Epithelial cell of proximal tubule (primary cell): ENCODE data around the gene P2RY14. TPM values are rescaled to one million over a fixed set of nuclear protein-coding genes. Genes with fewer than 3 reads are reported as not detected.

ENCODE experiments used
- DNase-seq: peaks from one replicate; pipeline ENCODE4 v3.0.0-alpha.2; 2011; ENCODE audit warnings: low read depth
- H3K4me3 ChIP-seq: 2 replicates; pipeline ENCODE4 v1.5.1; 2011; ENCODE audit warnings: low read depth, mild to moderate bottlenecking, low read length
- total RNA-seq: library from RNA; depleted of rRNA; stranded (reverse); fragments of >200 nt; gene quantifications from 2 replicates; pipeline ENCODE4 v1.2.3, GENCODE V29; 2015
- TF ChIP-seq, protein P1 (sequence below): conservative IDR thresholded peaks from 2 replicates; pipeline ENCODE4 v1.5.1; 2012; ENCODE audit warnings: low read depth, mild to moderate bottlenecking, low read length

The P2RY14 gene
- total RNA-seq, 1 donor from 2014 or later = not detected

DNA sequence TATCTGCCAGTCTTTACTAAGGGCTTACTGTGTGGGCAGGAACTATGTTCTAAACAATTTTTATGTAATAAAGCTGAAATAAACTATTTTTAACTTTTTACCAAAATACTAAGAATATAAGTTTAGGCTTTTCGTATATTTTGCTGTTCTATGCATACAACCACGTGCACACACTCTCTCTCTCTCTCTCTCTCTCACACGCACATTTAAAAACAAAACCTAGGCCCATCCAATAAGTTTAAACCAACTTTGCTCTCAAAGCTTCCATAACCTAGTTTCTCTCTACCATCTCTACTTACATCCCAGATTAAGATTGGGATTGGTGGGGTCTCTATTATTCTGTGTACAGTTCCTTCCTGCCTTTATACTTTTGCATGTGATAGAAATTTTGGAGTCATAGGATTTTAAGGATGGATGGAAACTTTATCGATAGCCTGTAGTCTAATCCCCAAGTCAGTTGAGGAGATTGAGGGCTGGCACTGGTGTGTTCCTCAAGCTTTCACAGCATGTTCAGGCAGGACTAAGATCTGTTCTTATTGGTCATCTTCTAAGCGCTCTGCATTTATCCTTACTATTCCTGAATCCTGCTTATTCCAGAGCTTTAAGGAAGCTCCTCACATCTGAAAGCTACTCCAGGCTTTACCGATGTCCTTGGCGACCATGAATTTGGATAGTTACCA is 77.2 kb downstream of the P2RY14 start:
- DNase-seq = no peak
- TF ChIP-seq, protein P1, sequence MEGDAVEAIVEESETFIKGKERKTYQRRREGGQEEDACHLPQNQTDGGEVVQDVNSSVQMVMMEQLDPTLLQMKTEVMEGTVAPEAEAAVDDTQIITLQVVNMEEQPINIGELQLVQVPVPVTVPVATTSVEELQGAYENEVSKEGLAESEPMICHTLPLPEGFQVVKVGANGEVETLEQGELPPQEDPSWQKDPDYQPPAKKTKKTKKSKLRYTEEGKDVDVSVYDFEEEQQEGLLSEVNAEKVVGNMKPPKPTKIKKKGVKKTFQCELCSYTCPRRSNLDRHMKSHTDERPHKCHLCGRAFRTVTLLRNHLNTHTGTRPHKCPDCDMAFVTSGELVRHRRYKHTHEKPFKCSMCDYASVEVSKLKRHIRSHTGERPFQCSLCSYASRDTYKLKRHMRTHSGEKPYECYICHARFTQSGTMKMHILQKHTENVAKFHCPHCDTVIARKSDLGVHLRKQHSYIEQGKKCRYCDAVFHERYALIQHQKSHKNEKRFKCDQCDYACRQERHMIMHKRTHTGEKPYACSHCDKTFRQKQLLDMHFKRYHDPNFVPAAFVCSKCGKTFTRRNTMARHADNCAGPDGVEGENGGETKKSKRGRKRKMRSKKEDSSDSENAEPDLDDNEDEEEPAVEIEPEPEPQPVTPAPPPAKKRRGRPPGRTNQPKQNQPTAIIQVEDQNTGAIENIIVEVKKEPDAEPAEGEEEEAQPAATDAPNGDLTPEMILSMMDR = no peak
- no peak overlapping the region for H3K4me3 ChIP-seq

DNA sequence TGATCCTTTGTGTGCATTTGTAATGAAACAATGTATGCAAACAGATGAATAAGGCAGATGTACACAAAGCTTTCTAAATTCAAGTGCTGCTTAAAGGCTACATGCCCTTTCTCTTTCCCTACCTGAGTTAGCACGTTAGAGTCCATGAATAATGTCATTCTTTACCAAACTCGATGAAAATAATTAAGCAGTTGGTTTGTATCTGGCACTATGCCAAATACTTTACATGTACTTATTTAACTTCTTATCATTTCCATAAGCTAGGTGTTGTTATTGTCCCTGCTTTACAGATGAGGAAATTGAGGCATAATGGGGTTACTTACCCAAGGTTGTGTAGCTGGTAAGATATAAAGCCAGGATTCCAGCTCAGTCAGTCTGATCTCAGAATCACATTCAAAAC is 77.8 kb downstream of the P2RY14 start:
- no peak overlapping the region for H3K4me3 ChIP-seq
- TF ChIP-seq, protein P1 = no peak
- DNase-seq = no peak

DNA sequence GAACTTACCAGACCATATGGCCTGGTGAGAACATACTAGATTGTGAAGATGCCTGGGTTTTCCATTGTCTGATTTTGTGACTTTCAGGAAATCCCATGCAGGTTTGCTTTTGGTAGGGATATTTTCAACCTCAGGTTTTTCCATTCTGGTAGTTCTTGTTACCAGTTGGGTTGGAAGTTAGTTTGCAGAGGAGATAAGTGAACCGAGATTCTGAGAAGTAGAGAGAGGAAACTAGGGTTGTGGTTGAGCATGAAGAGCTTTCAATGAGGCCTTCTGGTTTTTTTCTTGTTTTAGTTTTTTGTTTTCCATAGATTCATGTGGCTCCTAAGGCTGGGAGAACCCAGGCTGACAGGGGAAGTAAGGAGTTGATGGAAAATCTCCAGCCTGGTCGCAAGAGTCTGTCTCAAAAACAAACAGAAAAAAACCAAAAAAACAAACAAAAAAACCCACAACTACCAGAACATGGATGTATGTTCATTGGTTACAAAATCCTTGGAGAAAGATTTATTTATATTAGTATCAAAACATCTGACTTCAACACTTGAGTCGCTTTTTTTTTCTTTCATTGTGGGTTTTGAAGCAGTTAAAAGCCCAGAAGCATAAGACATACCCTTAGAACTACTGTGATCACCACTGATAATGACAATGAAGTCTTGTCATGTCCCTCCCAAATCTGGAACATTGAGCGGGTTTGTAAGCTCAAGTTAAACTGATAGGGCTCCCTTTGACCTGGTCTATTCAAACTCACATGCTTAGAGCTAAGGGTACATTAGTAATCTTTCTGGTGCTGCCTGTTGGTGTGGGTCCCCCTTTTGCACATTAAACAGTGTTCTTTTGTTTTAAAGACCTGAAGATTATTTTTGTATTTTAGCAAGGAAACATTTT is 78.5 kb downstream of the P2RY14 start:
- TF ChIP-seq, protein P1 = no peak
- H3K4me3 ChIP-seq = no peak overlapping the region
- DNase-seq = no peak

DNA sequence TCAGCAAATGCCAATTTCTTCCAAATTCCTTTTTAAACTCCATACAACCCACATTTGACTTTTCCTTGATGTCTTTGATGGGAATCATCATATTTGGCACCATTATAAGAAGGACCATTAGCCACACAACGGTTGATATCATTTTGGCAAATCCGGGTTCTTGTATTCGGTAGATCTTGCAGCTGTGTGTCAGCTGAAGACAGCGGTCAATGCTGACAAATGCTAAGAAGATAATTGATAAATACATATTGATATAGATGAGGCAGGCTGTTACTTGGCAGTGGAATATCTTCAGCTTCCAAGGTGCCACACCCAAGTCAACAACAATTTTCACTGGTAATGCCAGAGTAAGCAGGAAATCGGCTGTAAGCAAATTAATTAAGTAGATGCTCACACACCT is 79.5 kb downstream of the P2RY14 start:
- TF ChIP-seq, protein P1 = no peak
- H3K4me3 ChIP-seq = no peak overlapping the region
- DNase-seq = no peak

DNA sequence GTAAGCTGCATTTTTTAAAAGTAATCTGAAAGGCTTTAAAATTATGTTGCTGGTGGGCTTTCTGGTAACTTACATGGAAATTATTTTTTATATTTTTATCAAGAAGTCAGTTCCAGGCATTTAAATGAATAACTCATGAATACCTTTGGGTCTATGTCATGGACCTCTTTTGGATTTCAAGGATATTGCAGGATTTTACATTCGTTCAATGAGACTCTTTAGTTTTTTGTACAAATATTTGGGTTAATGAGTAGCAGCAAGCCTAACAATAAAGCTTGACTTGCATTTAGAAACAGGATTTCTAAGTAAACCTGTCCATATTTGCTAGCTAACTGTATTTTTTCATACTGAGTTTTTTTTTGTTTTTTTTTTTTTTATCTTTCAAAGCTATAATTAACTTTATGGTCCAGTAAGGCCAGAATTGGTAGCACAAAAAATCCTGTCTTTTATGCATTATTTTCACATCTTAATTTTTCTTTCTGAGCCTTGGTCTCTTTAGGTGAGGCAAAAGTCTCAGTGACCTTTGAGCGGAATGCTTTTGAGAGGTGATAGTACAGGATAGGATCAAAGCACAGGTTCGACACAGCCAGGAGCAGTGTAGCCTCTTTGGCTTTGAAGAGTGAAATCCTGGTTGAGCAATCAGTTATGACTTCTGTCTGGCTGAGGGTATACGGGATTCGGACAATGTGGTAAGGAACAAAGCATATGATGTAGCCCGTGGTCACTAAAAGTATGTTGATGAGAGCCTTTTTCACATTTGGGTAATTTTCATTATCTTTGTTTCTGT is 80.2 kb downstream of the P2RY14 start:
- TF ChIP-seq, protein P1 = no peak
- no peak for DNase-seq
- H3K4me3 ChIP-seq = no peak overlapping the region

DNA sequence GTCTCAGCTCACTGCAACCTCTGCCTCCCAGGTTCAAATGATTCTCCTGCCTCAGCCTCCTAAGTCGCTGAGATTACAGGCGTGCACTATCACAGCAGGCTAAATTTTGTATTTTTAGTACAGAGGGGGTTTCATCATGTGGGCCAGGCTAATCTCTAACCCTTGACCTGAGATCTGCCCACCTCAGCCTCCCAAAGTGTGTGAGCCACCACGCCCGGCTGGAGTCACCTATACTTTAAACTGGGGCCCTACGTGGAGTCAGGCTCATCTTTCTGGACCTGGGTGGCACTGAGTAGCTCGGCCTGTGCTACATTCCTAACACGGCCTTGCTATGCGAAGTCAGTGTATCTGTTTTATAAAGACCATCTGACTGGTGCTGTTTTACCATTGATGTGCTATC is 81.1 kb downstream of the P2RY14 start:
- DNase-seq = no peak
- H3K4me3 ChIP-seq = no peak overlapping the region
- TF ChIP-seq, protein P1 = no peak
